Testis (tissue), 3 donors: Measurements from ENCODE around the gene SMAD6. TPM values are rescaled to one million over a fixed set of nuclear protein-coding genes. Genes with fewer than 3 reads are reported as not detected.
A peak's percentile ranks its signal among the peaks of the same experiment; 100 is the strongest.

Experiments
- DNase-seq: peaks from one replicate; pipeline ENCODE4 v3.0.0-alpha.2; 2019
- H3K27ac ChIP-seq, 2 donors: fragments of 200-600 bp; sonication (generic); one replicate each; pipeline ENCODE4 v1.5.1; 2019
- H3K27me3 ChIP-seq: fragments of 200-600 bp; sonication (generic); one replicate; pipeline ENCODE4 v1.5.1; 2019
- H3K36me3 ChIP-seq: fragments of 200-600 bp; sonication (generic); one replicate; pipeline ENCODE4 v1.5.1; 2017; ENCODE audit warnings: low read depth; ENCODE audit errors: missing control alignments
- H3K4me1 ChIP-seq: fragments of 200-600 bp; sonication (generic); one replicate; pipeline ENCODE4 v1.5.1; 2019
- H3K4me3 ChIP-seq, 2 donors: fragments of 200-600 bp; sonication (generic); one replicate each; pipeline ENCODE4 v1.5.1; 2017 to 2019
- H3K9me3 ChIP-seq: fragments of 200-600 bp; sonication (generic); one replicate; pipeline ENCODE4 v1.5.1; 2017
- CTCF ChIP-seq, 3 experiments: fragments of 450-650 bp in 2 of 3; fragments of 200-600 bp in 1 of 3; sonication (generic) in 1 of 3; IDR thresholded peaks; one replicate each; pipeline ENCODE4 v1.5.1; 2016 to 2019; ENCODE audit warnings: antibody characterized with exemption in 3 of 3, mild to moderate bottlenecking in 2 of 3, moderate library complexity in 1 of 3
- POLR2A ChIP-seq: fragments of 450-650 bp; IDR thresholded peaks from one replicate; pipeline ENCODE4 v1.6.1; 2017; ENCODE audit warnings: antibody characterized with exemption, mild to moderate bottlenecking, moderate library complexity
- WGBS, 2 donors: methylation state at CpG; one replicate each; pipeline ENCODE4 v1.1.5; 2018; 5-methylcytosine and 5-hydroxymethylcytosine counted together
- intact Hi-C: fragments of 100-400 bp; cut with DNase I; formaldehyde crosslinking; loops from one replicate; pipeline ENCODE4 v1.15.1; 2023; ENCODE audit warnings: low total_unique reads
- polyA plus RNA-seq: library from polyadenylated mRNA; stranded (reverse); fragments of 350-450 nt; fragmentation: Illumina TruSeq; extraction: RNeasy Lipid Tissue Mini Kit (QIAGEN cat#74804); gene quantifications from one replicate; pipeline ENCODE4 v1.2.3, GENCODE V29; 2014; ENCODE audit warnings: low read depth, low replicate concordance; ENCODE audit not compliant: insufficient read depth
- total RNA-seq, 2 donors: library from RNA; depleted of rRNA; stranded (reverse); fragments of >200 nt; gene quantifications; one replicate each; pipeline ENCODE4 v1.2.3, GENCODE V29; 2016

The SMAD6 gene
- total and polyA plus RNA-seq, 3 donors from 2014 or later, result 3.2 to 19.4 (median 17.5) TPM

GRCh38 chr15:66701422-66702034 lies 508 bp upstream of the SMAD6 start:
- intact Hi-C loops, result loop anchor here (10.0 kb wide), 2 partner anchors 73 to 143 kb away; no protein-coding TSS in a partner anchor
- Histone ChIP-seq H3K9me3 (no peaks in the 10 kb centered on the region), H3K36me3 (no peaks in the 10 kb centered on the region), H3K27ac (peak overlapping the region; percentile 59 to 77), H3K4me3 (peak overlapping the region; percentile 65 to 76), H3K27me3 (no peaks in the 10 kb centered on the region), H3K4me1 (peaks cover 5% of the 10 kb centered on the region)
- TF ChIP-seq CTCF (IDR thresholded peaks at IDR 0.05) (no peak), POLR2A (no peak)
- peak; percentile 53 for DNase-seq
- WGBS, 2 donors, result 1% methylated on average over 32 of the region's 48 CpGs; no CpG with 5 or more reads in 1 of the 2 donors

GRCh38 chr15:66702787-66703539 lies 927 bp downstream of the SMAD6 start:
- TF ChIP-seq POLR2A (no peak), CTCF (IDR thresholded peaks at IDR 0.05) (no peak)
- Histone ChIP-seq H3K36me3 (no peaks in the 10 kb centered on the region), H3K4me1 (peaks cover 12% of the 10 kb centered on the region), H3K27ac (peak overlapping the region; percentile 21 to 77), H3K9me3 (no peaks in the 10 kb centered on the region), H3K4me3 (peak overlapping the region; percentile 65 to 76), H3K27me3 (no peaks in the 10 kb centered on the region)
- DNase-seq, result no peak
- 0 to 1% methylated on average over 1 to 67 of the region's 95 CpGs for WGBS, 2 donors
- intact Hi-C loops, result loop anchor here (10.0 kb wide), 2 partner anchors 72 to 142 kb away; no protein-coding TSS in a partner anchor

- Histone ChIP-seq H3K9me3 (no peaks in the 10 kb centered on the region), H3K4me3 (peak overlapping the region; percentile 65 to 76), H3K36me3 (no peaks in the 10 kb centered on the region), H3K27ac (peak overlapping the region in 1 of 2 donors; percentile 50), H3K4me1 (peaks cover 8% of the 10 kb centered on the region), H3K27me3 (no peaks in the 10 kb centered on the region)
- WGBS, 2 donors, result 1% methylated on average over 55 of the region's 59 CpGs; no CpG with 5 or more reads in 1 of the 2 donors
- TF ChIP-seq CTCF (IDR thresholded peaks at IDR 0.05) (no peak), POLR2A (no peak)
- intact Hi-C loops, result loop anchor here (10.0 kb wide), 2 partner anchors 71 to 141 kb away; no protein-coding TSS in a partner anchor
- DNase-seq, result peak; percentile 40
Observed at GRCh38 chr15:66703540-66703941, 1.5 kb downstream of the SMAD6 start.

GRCh38 chr15:66704019-66704802 lies 2.2 kb downstream of the SMAD6 start:
- H3K36me3 ChIP-seq, result no peaks in the 10 kb centered on the region
- no peaks in the 10 kb centered on the region for H3K27me3 ChIP-seq
- WGBS, 2 donors, result 7 to 23% methylated on average over 6 to 27 of the region's 30 CpGs
- DNase-seq, result peak; percentile 28
- H3K27ac ChIP-seq, result no peak overlapping the region
- no peaks in the 10 kb centered on the region for H3K9me3 ChIP-seq
- intact Hi-C loops, result loop anchor here (10.0 kb wide), 2 partner anchors 71 to 141 kb away; no protein-coding TSS in a partner anchor
- peaks cover 8% of the 10 kb centered on the region for H3K4me1 ChIP-seq
- peak overlapping the region; percentile 65 to 76 for H3K4me3 ChIP-seq
- TF ChIP-seq CTCF (IDR thresholded peaks at IDR 0.05) (no peak), POLR2A (no peak)
